A673 (cell line): Measurements from ENCODE around the gene KAZN.

Experiments
- CTCF ChIP-seq: fragments of 300-800, 200-600 bp; sonication (generic); conservative IDR thresholded peaks from 2 replicates; pipeline ENCODE4 v1.5.1; 2017; ENCODE audit warnings: low read depth, mild to moderate bottlenecking, antibody characterized with exemption, low read length, moderate library complexity, mixed read lengths
- EZH2 ChIP-seq: fragments of 200-600 bp; sonication (generic); IDR thresholded peaks from 2 replicates; pipeline ENCODE4 v1.6.1; 2017; ENCODE audit warnings: borderline replicate concordance, low read depth, mild to moderate bottlenecking, mixed read lengths, antibody characterized with exemption, low read length; ENCODE audit not compliant: poor library complexity, severe bottlenecking

GRCh38 chr1:15157524-15158399 is 559.3 kb downstream of the KAZN start:
- no peak for TF ChIP-seq CTCF
- no peak for TF ChIP-seq EZH2
